ENCODE results near the gene NEU2.
"Not testable (repeated sequence)": the region's sequence is repeated elsewhere in the genome, so short reads cannot be mapped to it uniquely, and the experiment has no call there.

Gene NEU2

GRCh38 chr2:233058717-233059546 is 26.5 kb downstream of the NEU2 start:
- DNase-seq = no peak

GRCh38 chr2:233059547-233059796 is 27.0 kb downstream of the NEU2 start:
- DNase-seq = no peak

- DNase-seq = peak; percentile 79
Observed at GRCh38 chr2:233059797-233060500, 27.5 kb downstream of the NEU2 start, which contains the start of gene INPP5D. Gene INPP5D (plus strand): TSS chr2:233060342. CDS start chr2:233060479, 137 bp downstream.

DNA sequence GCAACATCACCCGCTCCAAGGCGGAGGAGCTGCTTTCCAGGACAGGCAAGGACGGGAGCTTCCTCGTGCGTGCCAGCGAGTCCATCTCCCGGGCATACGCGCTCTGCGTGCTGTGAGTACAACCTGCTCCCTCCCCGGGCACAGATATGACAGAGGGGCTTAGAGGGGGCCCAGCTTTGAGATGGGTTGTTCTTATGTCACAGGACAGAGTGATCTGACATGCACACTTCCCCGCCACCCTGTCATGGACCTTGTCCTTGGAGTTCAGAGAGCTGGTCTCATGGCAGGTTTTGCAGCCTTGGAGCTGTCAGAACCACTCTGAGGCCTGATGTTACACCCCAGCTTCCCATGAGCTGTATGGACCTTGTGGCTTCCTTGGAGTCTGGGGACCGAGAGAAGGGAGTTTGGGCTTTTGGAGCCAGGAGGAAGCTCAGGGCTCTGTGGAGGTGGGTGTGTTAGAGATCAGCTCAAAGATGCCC is 28.1 kb downstream of the NEU2 start:
- no peak for DNase-seq

DNA sequence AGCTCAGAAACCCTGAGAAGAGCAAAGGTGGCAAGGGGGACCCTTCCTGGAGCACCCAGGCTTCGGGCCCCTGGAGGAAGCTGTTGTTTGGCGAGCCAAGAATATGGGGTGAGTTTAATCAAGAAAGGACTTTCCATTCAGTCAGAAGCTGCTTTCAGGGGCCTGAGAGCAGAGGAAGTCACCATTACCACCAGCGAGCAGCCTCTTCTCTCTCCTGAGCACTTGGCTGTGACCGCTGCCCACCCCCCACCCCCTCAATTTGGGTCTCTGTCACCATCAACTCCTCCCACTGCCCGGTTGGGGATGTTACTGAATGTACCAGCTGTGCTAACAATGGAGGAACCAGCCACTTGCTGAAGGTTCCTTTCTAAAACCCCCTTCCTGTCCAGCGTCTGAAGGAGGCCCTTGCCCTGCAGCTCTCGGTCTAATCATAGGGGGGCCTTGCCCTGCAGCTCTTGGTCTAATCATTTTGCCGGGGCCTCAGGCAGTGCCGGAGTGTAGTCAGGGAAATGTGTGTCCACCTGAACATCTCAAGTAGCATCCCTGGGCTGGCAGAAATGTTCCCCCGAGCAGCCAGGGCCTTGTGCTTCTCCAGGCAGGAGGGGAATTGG is 28.6 kb downstream of the NEU2 start:
- no peak for DNase-seq

DNA sequence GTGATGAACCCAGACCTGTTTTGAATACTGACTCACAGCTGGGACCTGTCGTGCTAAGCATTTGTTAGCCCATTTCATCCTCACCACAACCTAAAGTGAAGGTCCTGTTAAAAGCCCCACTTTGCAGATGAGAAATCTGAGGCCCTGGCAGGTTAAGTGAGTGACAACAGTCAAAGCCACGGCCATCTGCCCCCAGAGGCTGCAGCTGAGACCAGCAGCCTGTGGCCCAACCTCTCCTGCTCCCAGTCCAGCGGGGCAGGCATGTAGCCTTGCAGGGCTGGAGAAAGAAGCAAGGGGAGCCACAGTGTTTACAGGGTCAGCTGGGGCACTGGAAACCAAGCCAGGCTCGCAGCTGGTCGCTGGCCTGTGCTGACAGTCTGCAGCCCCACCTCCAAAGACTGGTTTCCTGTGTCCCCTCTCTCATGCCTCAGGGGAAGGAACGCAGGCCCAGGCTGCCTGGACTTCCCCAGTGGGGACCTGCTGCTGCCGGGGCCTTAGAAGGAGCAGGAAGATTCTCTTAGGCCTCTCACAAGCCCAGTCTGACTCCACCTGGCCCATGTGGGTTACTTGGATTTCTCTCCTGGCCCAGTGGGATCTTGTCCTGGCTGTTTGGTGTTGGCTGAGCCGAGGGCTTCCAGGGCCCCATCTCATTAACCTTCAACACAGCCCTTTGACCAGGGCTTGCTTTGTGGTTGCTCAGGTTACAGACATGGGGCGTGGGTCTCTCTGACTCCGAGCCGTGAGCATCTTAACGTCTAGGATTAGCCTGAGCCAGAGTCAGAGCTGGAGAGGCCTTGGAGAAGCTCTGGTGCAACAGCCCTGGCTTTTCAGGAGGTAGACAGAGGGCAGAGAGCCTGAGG is 29.3 kb downstream of the NEU2 start:
- DNase-seq = no peak

DNA sequence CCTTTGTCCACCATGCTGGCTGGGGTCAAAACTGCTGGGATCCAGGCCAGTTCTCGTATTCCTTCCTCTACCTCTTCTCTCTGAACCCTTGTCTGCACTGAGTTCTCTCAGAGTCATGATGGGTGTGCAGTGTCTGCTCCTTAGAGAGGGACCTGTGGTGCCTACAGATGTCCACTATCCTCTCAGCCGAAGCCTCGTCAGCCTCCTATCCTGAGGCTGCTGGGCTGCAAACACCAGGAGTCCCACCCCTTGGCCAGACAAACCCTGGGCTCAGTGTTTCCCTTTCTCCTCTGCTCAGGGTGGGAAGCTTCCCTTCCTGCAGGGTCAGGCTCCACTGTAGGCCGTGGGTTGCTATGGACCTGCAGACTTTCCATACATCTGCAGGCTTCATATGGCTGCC is 30.0 kb downstream of the NEU2 start:
- DNase-seq = no peak

- no peak for DNase-seq
Observed at GRCh38 chr2:233062946-233063268, 30.4 kb downstream of the NEU2 start.

GRCh38 chr2:233063269-233063975 is 30.9 kb downstream of the NEU2 start:
- DNase-seq = no peak

GRCh38 chr2:233063976-233064411 is 31.5 kb downstream of the NEU2 start:
- DNase-seq = no peak

DNA sequence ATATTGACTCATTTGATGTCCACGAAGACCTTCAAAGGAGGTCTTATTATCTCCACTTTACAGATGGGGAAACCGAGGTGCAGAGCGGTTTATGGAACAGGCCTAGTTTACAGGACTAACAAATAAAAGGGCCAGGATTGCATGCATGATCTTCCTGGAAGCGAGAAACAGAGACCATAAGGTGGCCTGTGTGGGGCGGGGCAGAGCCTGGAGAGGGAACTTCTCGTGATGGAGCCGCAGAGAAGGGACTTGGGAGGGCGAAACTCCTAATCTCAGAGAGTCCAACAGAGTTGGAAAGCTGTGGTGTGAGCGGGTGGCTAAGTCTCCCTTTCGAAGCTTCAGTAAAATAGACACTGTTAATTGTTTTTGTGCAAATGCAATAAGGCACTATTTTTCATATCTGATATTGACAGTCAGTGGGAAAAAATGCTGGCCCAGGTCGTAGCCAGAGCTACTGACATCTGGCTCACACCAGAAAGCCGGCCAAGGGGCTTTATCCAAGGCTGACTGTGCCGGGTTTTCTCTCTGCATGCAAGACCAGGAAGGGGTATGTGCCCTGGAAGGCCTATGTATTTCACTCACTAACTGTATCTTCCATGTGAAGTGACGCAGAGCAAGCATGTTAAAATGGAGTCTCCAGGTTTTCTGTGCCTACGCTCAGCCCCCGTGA is 32.2 kb downstream of the NEU2 start:
- no peak for DNase-seq

GRCh38 chr2:233065200-233065589 is 32.7 kb downstream of the NEU2 start:
- DNase-seq = not testable (repeated sequence)

DNA sequence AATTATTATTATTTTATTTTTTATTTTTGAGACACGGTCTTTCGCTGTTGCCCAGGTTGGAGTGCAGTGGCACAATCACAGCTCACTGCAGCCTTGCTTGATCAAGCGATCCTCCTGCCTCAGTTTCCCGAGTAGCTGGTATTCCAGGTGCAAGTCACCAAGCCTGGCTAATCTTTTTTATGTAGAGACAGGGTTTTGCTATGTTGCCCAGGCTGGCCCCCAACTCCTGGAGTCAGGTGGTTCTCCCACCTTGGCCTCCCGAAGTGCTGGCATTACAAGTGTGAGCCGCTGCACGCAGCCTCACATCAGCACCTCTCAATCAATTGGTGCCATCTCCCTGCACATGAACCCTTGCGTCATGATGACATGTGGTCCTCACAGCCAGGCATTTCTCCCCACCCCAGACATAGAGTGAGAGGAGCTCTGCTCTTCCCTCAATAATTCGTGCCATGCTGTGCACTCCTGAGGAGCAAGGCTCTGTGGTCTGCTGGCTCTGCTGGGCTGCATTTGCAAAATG is 33.5 kb downstream of the NEU2 start:
- no peak for DNase-seq

- DNase-seq = no peak
Observed at GRCh38 chr2:233068762-233069418, 36.4 kb downstream of the NEU2 start.

GRCh38 chr2:233072838-233073237 is 40.4 kb downstream of the NEU2 start:
- DNase-seq = no peak

GRCh38 chr2:233074106-233074505 is 41.6 kb downstream of the NEU2 start:
- DNase-seq = no peak

DNA sequence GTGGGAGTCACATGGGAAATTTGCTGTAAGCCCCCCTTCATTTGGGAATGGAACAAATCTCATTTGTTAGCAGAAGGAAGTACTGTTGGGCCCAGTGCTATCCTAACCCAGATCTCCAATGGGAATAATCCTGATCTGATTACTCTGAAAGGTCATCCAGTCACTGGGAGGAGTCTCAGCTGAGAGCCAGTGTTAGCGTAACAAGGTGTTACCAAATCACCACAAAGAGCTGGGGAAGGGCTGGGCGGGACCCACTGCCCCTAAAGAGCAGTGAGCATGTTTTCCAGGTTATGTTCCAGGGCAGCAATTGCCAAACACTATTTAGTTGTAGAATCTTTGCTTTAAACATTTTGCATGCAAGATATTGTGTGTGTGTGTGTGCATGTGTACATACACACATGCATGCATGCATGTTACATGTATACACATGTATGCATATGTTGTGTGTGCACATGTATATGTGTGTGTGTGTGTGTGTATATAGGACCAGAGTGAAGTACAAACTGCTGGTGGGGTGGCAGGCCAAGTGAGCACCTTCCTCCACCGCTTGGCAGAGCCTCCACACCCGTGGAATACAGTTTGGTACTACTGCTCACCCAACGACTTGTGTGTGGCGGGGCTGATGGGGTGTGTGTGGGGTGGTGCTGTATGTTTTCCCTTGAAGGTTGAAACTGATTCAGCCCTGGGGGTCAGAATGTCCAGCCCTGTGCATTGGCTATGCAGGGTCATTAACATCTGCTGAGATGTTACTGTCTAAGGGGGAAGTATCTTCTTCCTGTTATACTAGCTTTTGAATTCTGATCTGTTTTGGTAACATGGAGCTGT is 42.9 kb downstream of the NEU2 start:
- DNase-seq = no peak

GRCh38 chr2:233075966-233076339 is 43.5 kb downstream of the NEU2 start:
- no peak for DNase-seq

GRCh38 chr2:233076749-233077148 is 44.3 kb downstream of the NEU2 start:
- no peak for DNase-seq

GRCh38 chr2:233079473-233079877 is 47.0 kb downstream of the NEU2 start:
- no peak for DNase-seq
